Fibroblast of upper back skin (primary cell): Measurements from ENCODE around the gene EBLN2.

Experiments
- DNase-seq: peaks from one replicate; pipeline ENCODE4 v3.0.0-alpha.2; 2013

Gene EBLN2

DNA sequence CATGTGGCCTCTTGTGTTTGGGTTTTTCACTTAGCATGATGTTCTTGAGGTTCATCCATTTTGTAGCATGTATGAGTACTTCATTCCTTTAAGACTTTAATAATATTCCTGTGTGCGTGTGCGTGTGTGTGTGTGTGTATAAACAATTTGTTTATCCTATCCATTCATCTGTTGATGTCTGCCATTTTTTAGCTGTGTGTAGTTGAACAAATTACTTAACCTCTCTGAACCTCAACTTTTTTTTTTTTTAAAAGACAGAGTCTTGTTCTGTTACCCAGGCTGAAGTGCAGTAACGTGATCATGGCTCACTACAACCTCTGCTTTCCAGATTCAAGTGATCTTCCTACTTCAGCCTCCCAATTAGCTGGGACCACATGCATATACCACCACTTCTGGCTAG is 47.3 kb downstream of the EBLN2 start:
- DNase-seq: no peak

DNA sequence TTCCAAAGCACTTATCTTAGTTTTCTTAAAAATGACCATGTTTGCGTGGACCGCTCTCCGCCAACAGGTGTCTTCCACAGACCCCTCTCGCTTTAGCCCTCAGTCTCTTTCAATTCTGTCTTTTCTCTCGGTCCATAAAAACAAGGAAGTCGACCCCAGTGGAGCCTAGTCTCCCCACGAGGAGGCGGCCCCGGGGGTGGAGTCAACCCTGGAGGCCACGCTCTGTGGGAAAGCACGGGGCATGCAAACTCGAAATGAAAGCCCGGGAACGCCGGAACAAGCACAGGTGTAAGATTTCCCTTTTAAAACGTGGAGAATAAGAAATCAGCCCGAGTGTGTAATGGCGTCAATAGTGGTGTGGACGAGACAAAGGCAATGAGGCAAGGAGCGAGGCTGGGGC is 49.1 kb downstream of the EBLN2 start:
- no peak for DNase-seq
